HCT116 (cell line): ENCODE data around the gene TTC23L. TPM values are rescaled to one million over a fixed set of nuclear protein-coding genes. Genes with fewer than 3 reads are reported as not detected.

Experiments used
- ATAC-seq: fragments of 200-7000 bp; cut with Tn5 transposase; 2 replicates; pipeline ENCODE4 v1.9.1; 2020; ENCODE audit warnings: mild to moderate bottlenecking, moderate library complexity
- BruUV-seq: library from RNA; stranded (reverse); fragments of 400-500 nt; replicated peaks from 2 replicates; lab custom pipeline; 2021; lab: Mats Ljungman, UMichigan
- CTCF ChIA-PET: fragments of 300-600 bp; sonication (Branson Sonifier 250); formaldehyde crosslinking; loops from one replicate; lab custom pipeline; 2021; ENCODE audit warnings: antibody characterized with exemption; lab: Charles Lee
- POLR2A ChIA-PET: fragments of 300-600, 350-600 bp; sonication (Branson Sonifier 250); formaldehyde crosslinking; loops from one replicate; lab custom pipeline; 2021; ENCODE audit warnings: antibody characterized with exemption; lab: Charles Lee
- RAD21 ChIA-PET, 2 experiments: fragments of 300-600 bp; sonication (Branson Sonifier 250); formaldehyde crosslinking; loops; one replicate each; lab custom pipeline; 2023; ENCODE audit warnings: low total read pairs in 2 of 2; ENCODE audit not compliant: uncharacterized antibody in 2 of 2, unreplicated experiment in 2 of 2, low non-redundant PET in 1 of 2; lab: Charles Lee
- DNase-seq: peaks from one replicate; pipeline ENCODE4 v3.0.0-alpha.2; 2010; ENCODE audit warnings: low read depth, low spot score
- H2AFZ ChIP-seq: fragments of 200-600 bp; shearing (Covaris generic), sonication (generic); 2 replicates; pipeline ENCODE4 v1.6.1; 2017; ENCODE audit warnings: low read depth, mixed run types, mixed read lengths, antibody characterized with exemption, low read length; ENCODE audit not compliant: poor library complexity, severe bottlenecking
- H3K27ac ChIP-seq: 2 replicates; pipeline ENCODE4 v1.5.1; 2012; ENCODE audit warnings: low read depth, low read length
- H3K27me3 ChIP-seq: fragments of 200-600 bp; sonication (generic); 2 replicates; pipeline ENCODE4 v1.6.1; 2016; ENCODE audit warnings: mixed run types, low read length, mixed read lengths; ENCODE audit not compliant: insufficient read depth
- H3K36me3 ChIP-seq, 2 experiments: fragments of 200-500 bp in 1 of 2; fragments of 200-600 bp in 1 of 2; sonication (Bioruptor generic) in 1 of 2; sonication (generic) in 1 of 2; 2 replicates each; pipeline versions ENCODE4 v1.5.1 to v1.6.1; 2014 to 2016; ENCODE audit warnings: low read length in 2 of 2, inconsistent platforms in 1 of 2, mixed read lengths in 1 of 2, mixed run types in 1 of 2; ENCODE audit not compliant: insufficient read depth in 2 of 2, control insufficient read depth in 1 of 2
- H3K4me1 ChIP-seq, 2 experiments: fragments of 200-600 bp in 1 of 2; sonication (generic) in 1 of 2; 2 replicates each; pipeline versions ENCODE4 v1.5.1 to v1.6.1; 2012 to 2017; ENCODE audit warnings: low read length in 2 of 2, inconsistent platforms in 1 of 2, mild to moderate bottlenecking in 1 of 2, mixed read lengths in 1 of 2, mixed run types in 1 of 2, moderate library complexity in 1 of 2; ENCODE audit not compliant: insufficient read depth in 2 of 2, control insufficient read depth in 1 of 2
- H3K4me2 ChIP-seq: fragments of 200-600 bp; sonication (generic); 2 replicates; pipeline ENCODE4 v1.6.1; 2017; ENCODE audit warnings: mixed run types, low read length, mixed read lengths
- H3K4me3 ChIP-seq, 2 experiments: fragments of 200-600 bp in 1 of 2; sonication (generic) in 1 of 2; replicated peaks in 1 of 2; 2 replicates each; pipeline ENCODE4 v1.5.1; 2011 to 2016; ENCODE audit warnings: low read length in 2 of 2, control low read depth in 1 of 2, low read depth in 1 of 2, mild to moderate bottlenecking in 1 of 2, mixed read lengths in 1 of 2, mixed run types in 1 of 2
- H3K79me2 ChIP-seq: fragments of 200-600 bp; sonication (generic); 2 replicates; pipeline ENCODE4 v1.6.1; 2017; ENCODE audit warnings: mild to moderate bottlenecking, mixed run types, low read length, moderate library complexity, mixed read lengths; ENCODE audit not compliant: insufficient read depth
- H3K9ac ChIP-seq: fragments of 200-600 bp; sonication (generic); 2 replicates; pipeline ENCODE4 v1.6.1; 2016; ENCODE audit warnings: low read length, mixed read lengths
- H3K9me2 ChIP-seq: fragments of 200-600 bp; sonication (generic), shearing (Covaris generic); 2 replicates; pipeline ENCODE4 v1.6.1; 2017; ENCODE audit warnings: mixed run types, mild to moderate bottlenecking, moderate library complexity; ENCODE audit not compliant: insufficient read depth
- H3K9me3 ChIP-seq, 2 experiments: fragments of 200-500 bp in 1 of 2; fragments of 200-600 bp in 1 of 2; sonication (Bioruptor generic) in 1 of 2; sonication (generic) in 1 of 2; 2 replicates each; pipeline ENCODE4 v1.6.1; 2014 to 2017; ENCODE audit warnings: low read length in 2 of 2, mixed read lengths in 2 of 2, inconsistent platforms in 1 of 2, low read depth in 1 of 2, mild to moderate bottlenecking in 1 of 2, mixed run types in 1 of 2, moderate library complexity in 1 of 2; ENCODE audit not compliant: control insufficient read depth in 1 of 2, insufficient read depth in 1 of 2
- H4K20me1 ChIP-seq: fragments of 200-600 bp; sonication (generic), shearing (Covaris generic); 2 replicates; pipeline ENCODE4 v1.6.1; 2017; ENCODE audit warnings: mixed run types, mild to moderate bottlenecking, moderate library complexity; ENCODE audit not compliant: insufficient read depth
- CBX3 ChIP-seq: IDR thresholded peaks from 2 replicates; pipeline ENCODE4 v1.6.1; 2012; ENCODE audit warnings: low read depth
- CEBPB ChIP-seq: IDR thresholded peaks from 2 replicates; pipeline ENCODE4 v1.6.1; 2012; ENCODE audit warnings: low read depth
- EGR1 ChIP-seq: IDR thresholded peaks from 2 replicates; pipeline ENCODE4 v1.6.1; 2012; ENCODE audit warnings: low read depth
- EZH2 ChIP-seq: fragments of 200-600 bp; sonication (generic); IDR thresholded peaks from 2 replicates; pipeline ENCODE4 v1.6.1; 2017; ENCODE audit warnings: antibody characterized with exemption, mixed run types
- EZH2phosphoT487 ChIP-seq: fragments of 200-600 bp; IDR thresholded peaks from 2 replicates; pipeline ENCODE4 v1.6.1; 2018; ENCODE audit warnings: antibody characterized with exemption, borderline replicate concordance
- FOSL1 ChIP-seq: IDR thresholded peaks from 2 replicates; pipeline ENCODE4 v1.6.1; 2012; ENCODE audit warnings: low read depth
- POLR2A ChIP-seq: IDR thresholded peaks from 2 replicates; pipeline ENCODE4 v1.7.0; 2011; ENCODE audit warnings: borderline replicate concordance; ENCODE audit not compliant: insufficient read depth, insufficient read length; ENCODE audit errors: extremely low read depth
- POLR2AphosphoS5 ChIP-seq: IDR thresholded peaks from 2 replicates; pipeline ENCODE4 v1.6.1; 2011; ENCODE audit warnings: mild to moderate bottlenecking, low read depth, low read length, moderate library complexity
- SIN3A ChIP-seq: IDR thresholded peaks from 2 replicates; pipeline ENCODE4 v1.6.1; 2012; ENCODE audit warnings: low read depth
- SP1 ChIP-seq: IDR thresholded peaks from 2 replicates; pipeline ENCODE4 v1.6.1; 2012; ENCODE audit warnings: low read depth
- SRF ChIP-seq: IDR thresholded peaks from 2 replicates; pipeline ENCODE4 v1.6.1; 2012; ENCODE audit warnings: low read depth
- YY1 ChIP-seq: IDR thresholded peaks from 2 replicates; pipeline ENCODE4 v1.6.1; 2011; ENCODE audit warnings: low read length, low read depth, moderate library complexity, mild to moderate bottlenecking; ENCODE audit not compliant: insufficient replicate concordance; ENCODE audit errors: extremely low read depth
- ZFX ChIP-seq: fragments of 450-650 bp; IDR thresholded peaks from 2 replicates; pipeline ENCODE4 v1.6.1; 2017
- ZNF274 ChIP-seq: fragments of 200-500 bp; sonication (Bioruptor generic); IDR thresholded peaks from 2 replicates; pipeline ENCODE4 v1.6.1; 2014; ENCODE audit warnings: mild to moderate bottlenecking, low read depth, low read length, inconsistent platforms
- intact Hi-C: fragments of 100-400 bp; cut with micrococcal nuclease; formaldehyde crosslinking; loops from 2 replicates; pipeline ENCODE4 v1.10.0; 2022
- total RNA-seq: library from RNA; stranded (reverse); gene quantifications from one replicate; pipeline ENCODE4 v1.2.1, GENCODE V29; 2021; ENCODE audit not compliant: unreplicated experiment
- TF ChIP-seq, protein P1 (sequence below): IDR thresholded peaks from 2 replicates; pipeline ENCODE4 v1.6.1; 2012; ENCODE audit warnings: low read depth
- TF ChIP-seq, protein P2 (sequence below): IDR thresholded peaks from 2 replicates; pipeline ENCODE4 v1.6.1; 2012
- TF ChIP-seq, protein P3 (sequence below), 3 experiments: fragments of 200-600 bp in 1 of 3; sonication (generic) in 1 of 3; IDR thresholded peaks in 2 of 3; conservative IDR thresholded peaks in 1 of 3; 2 replicates each; pipeline ENCODE4 v1.5.1; 2012 to 2017; ENCODE audit warnings: low read depth in 2 of 3, low read length in 2 of 3, antibody characterized with exemption in 1 of 3, borderline replicate concordance in 1 of 3, control low read depth in 1 of 3, mild to moderate bottlenecking in 1 of 3, mixed read lengths in 1 of 3, mixed run types in 1 of 3, moderate library complexity in 1 of 3; ENCODE audit not compliant: insufficient read depth in 1 of 3
- TF ChIP-seq, protein P4 (sequence below): IDR thresholded peaks from 2 replicates; pipeline ENCODE4 v1.6.1; 2012

Gene TTC23L
- total RNA-seq, 1 experiment from 2014 or later, result 1.0 TPM

DNA sequence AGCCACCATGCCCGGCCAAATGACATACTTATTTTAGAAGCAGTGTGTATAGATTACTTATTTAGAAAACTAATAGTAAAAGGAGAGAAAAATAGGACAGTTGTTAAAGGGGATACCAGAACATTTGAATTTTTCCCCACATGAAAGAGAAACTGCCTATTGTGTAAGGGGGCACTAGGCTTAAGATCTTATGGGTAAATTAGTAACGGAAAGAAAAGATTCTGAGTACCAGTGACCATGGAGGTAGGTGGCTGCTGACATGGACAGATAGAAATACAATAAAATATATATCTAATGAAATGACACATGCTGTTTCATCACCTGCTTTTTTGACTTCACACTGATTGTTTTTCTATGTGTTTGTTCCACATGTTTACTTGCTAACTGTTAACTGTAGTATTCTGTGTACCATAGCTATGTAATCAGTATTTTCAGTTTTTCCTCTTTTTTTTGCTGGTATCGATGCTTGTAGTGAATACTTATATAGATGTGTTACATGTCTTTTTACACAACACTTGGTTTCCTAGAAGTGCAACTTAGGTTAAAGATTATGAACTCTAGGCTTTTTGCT lies 87.4 kb downstream of the TTC23L start:
- Histone ChIP-seq H3K27me3 (no peaks in the 10 kb centered on the region), H3K27ac (no peak overlapping the region), H3K4me3 (no peak overlapping the region), H3K79me2 (peaks cover 67% of the 10 kb centered on the region), H3K9me3 (no peaks in the 10 kb centered on the region), H3K36me3 (peaks cover 32 to 35% of the 10 kb centered on the region in 2 experiments; a peak in 3 of 4 replicates), H4K20me1 (peaks cover 18% of the 10 kb centered on the region; the same call in 1 of the 2 replicates), H3K4me1 (peaks cover 39 to 53% of the 10 kb centered on the region in 2 experiments), H2AFZ (no peak overlapping the region), H3K4me2 (no peak overlapping the region), H3K9ac (no peak overlapping the region), H3K9me2 (no peaks in the 10 kb centered on the region)
- POLR2A ChIA-PET, result no interaction called here
- ATAC-seq (no peak), DNase-seq (no peak)
- TF ChIP-seq ZNF274, result no peak
- no peak for TF ChIP-seq SIN3A
- no peak for TF ChIP-seq FOSL1
- no peak for TF ChIP-seq POLR2AphosphoS5
- no peak for TF ChIP-seq EGR1
- no peak for TF ChIP-seq SP1
- TF ChIP-seq, protein P1, sequence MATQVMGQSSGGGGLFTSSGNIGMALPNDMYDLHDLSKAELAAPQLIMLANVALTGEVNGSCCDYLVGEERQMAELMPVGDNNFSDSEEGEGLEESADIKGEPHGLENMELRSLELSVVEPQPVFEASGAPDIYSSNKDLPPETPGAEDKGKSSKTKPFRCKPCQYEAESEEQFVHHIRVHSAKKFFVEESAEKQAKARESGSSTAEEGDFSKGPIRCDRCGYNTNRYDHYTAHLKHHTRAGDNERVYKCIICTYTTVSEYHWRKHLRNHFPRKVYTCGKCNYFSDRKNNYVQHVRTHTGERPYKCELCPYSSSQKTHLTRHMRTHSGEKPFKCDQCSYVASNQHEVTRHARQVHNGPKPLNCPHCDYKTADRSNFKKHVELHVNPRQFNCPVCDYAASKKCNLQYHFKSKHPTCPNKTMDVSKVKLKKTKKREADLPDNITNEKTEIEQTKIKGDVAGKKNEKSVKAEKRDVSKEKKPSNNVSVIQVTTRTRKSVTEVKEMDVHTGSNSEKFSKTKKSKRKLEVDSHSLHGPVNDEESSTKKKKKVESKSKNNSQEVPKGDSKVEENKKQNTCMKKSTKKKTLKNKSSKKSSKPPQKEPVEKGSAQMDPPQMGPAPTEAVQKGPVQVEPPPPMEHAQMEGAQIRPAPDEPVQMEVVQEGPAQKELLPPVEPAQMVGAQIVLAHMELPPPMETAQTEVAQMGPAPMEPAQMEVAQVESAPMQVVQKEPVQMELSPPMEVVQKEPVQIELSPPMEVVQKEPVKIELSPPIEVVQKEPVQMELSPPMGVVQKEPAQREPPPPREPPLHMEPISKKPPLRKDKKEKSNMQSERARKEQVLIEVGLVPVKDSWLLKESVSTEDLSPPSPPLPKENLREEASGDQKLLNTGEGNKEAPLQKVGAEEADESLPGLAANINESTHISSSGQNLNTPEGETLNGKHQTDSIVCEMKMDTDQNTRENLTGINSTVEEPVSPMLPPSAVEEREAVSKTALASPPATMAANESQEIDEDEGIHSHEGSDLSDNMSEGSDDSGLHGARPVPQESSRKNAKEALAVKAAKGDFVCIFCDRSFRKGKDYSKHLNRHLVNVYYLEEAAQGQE, result no peak
- TF ChIP-seq CEBPB, result no peak
- no peak for TF ChIP-seq SRF
- no peak for TF ChIP-seq EZH2
- TF ChIP-seq, protein P2, sequence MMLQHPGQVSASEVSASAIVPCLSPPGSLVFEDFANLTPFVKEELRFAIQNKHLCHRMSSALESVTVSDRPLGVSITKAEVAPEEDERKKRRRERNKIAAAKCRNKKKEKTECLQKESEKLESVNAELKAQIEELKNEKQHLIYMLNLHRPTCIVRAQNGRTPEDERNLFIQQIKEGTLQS, result no peak
- TF ChIP-seq, protein P3, sequence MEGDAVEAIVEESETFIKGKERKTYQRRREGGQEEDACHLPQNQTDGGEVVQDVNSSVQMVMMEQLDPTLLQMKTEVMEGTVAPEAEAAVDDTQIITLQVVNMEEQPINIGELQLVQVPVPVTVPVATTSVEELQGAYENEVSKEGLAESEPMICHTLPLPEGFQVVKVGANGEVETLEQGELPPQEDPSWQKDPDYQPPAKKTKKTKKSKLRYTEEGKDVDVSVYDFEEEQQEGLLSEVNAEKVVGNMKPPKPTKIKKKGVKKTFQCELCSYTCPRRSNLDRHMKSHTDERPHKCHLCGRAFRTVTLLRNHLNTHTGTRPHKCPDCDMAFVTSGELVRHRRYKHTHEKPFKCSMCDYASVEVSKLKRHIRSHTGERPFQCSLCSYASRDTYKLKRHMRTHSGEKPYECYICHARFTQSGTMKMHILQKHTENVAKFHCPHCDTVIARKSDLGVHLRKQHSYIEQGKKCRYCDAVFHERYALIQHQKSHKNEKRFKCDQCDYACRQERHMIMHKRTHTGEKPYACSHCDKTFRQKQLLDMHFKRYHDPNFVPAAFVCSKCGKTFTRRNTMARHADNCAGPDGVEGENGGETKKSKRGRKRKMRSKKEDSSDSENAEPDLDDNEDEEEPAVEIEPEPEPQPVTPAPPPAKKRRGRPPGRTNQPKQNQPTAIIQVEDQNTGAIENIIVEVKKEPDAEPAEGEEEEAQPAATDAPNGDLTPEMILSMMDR (IDR thresholded peaks at IDR 0.05 in 2 of 3, conservative IDR thresholded peaks at IDR 0.05 in 1 of 3; ENCODE audit: borderline replicate concordance in 1 of 3, insufficient read depth in 1 of 3, low read depth in 2 of 3, low read length in 2 of 3), result no peak
- no peak for TF ChIP-seq ZFX
- no peak for TF ChIP-seq EZH2phosphoT487
- TF ChIP-seq, protein P4, sequence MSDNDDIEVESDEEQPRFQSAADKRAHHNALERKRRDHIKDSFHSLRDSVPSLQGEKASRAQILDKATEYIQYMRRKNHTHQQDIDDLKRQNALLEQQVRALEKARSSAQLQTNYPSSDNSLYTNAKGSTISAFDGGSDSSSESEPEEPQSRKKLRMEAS, result no peak
- no peak for TF ChIP-seq POLR2A
- TF ChIP-seq YY1, result no peak
- TF ChIP-seq CBX3, result no peak
- RAD21 ChIA-PET, result no interaction called here
- intact Hi-C loops, result loop anchor here (10.0 kb wide), 1 partner anchor 1482 kb away; the partner anchor contains the start of gene TARS1
- no TSS peak for BruUV-seq
- CTCF ChIA-PET, result no interaction called here
